Caco-2 (cell line): ENCODE data around the gene DRAP1. TPM values are rescaled to one million over a fixed set of nuclear protein-coding genes. Genes with fewer than 3 reads are reported as not detected.
A peak's percentile ranks its signal among the peaks of the same experiment; 100 is the strongest.

Source experiments
- BruUV-seq: library from RNA; stranded (reverse); fragments of 400-500 nt; replicated peaks from 2 replicates; lab custom pipeline; 2021; lab: Mats Ljungman, UMichigan
- CTCF ChIA-PET: fragments of 300-600 bp; sonication (Branson Sonifier 250); formaldehyde crosslinking; loops from one replicate; lab custom pipeline; 2022; ENCODE audit warnings: antibody characterized with exemption; lab: Charles Lee
- POLR2A ChIA-PET: fragments of 300-600 bp; sonication (Branson Sonifier 250); formaldehyde crosslinking; loops from one replicate; lab custom pipeline; 2022; ENCODE audit warnings: antibody characterized with exemption; lab: Charles Lee
- DNase-seq, 2 experiments: peaks; one replicate each; pipeline versions ENCODE4 v3.0.0 to v3.0.0-alpha.2; 2020 to 2022
- H3K27me3 ChIP-seq: replicated peaks from 2 replicates; pipeline ENCODE4 v1.6.0; 2011; ENCODE audit warnings: low read length; ENCODE audit not compliant: control insufficient read depth, insufficient read depth
- H3K36me3 ChIP-seq: 2 replicates; pipeline ENCODE4 v1.5.1; 2011; ENCODE audit warnings: low read length; ENCODE audit not compliant: control insufficient read depth, insufficient read depth
- H3K4me1 ChIP-seq: fragments of 250-450 bp; sonication (Bioruptor Pico); 2 replicates; pipeline ENCODE4 v1.5.1; 2020; ENCODE audit warnings: mild to moderate bottlenecking
- H3K4me3 ChIP-seq: 2 replicates; pipeline ENCODE4 v1.5.1; 2011; ENCODE audit warnings: low read depth, mild to moderate bottlenecking, control low read depth, low read length
- H3K9me3 ChIP-seq: fragments of 250-450 bp; sonication (Bioruptor Pico); 2 replicates; pipeline ENCODE4 v1.5.1; 2020; ENCODE audit warnings: mild to moderate bottlenecking, moderate library complexity
- H3K27ac Mint-ChIP-seq: one replicate; pipeline ENCODE4 v1.8.0; 2022; ENCODE audit warnings: mixed read lengths; ENCODE audit not compliant: unreplicated experiment
- H3K27me3 Mint-ChIP-seq: one replicate; pipeline ENCODE4 v1.8.0; 2022; ENCODE audit warnings: mixed read lengths; ENCODE audit not compliant: insufficient read depth, unreplicated experiment
- H3K36me3 Mint-ChIP-seq: one replicate; pipeline ENCODE4 v1.8.0; 2022; ENCODE audit warnings: mild to moderate bottlenecking, mixed read lengths; ENCODE audit not compliant: insufficient read depth, unreplicated experiment
- H3K4me1 Mint-ChIP-seq: one replicate; pipeline ENCODE4 v1.8.0; 2022; ENCODE audit warnings: low read depth, mixed read lengths; ENCODE audit not compliant: unreplicated experiment
- H3K4me3 Mint-ChIP-seq: one replicate; pipeline ENCODE4 v1.8.0; 2022; ENCODE audit warnings: mild to moderate bottlenecking, moderate library complexity, mixed read lengths; ENCODE audit not compliant: unreplicated experiment
- H3K9me3 Mint-ChIP-seq: one replicate; pipeline ENCODE4 v1.8.0; 2022; ENCODE audit warnings: mixed read lengths; ENCODE audit not compliant: unreplicated experiment
- intact Hi-C: fragments of 100-400 bp; cut with micrococcal nuclease; formaldehyde crosslinking; loops from one replicate; pipeline ENCODE4 v1.10.0; 2022; ENCODE audit not compliant: unreplicated experiment
- total RNA-seq: library from RNA; stranded (reverse); gene quantifications from 2 replicates; pipeline ENCODE4 v1.2.3, GENCODE V29; 2022
- TF ChIP-seq, protein P1 (sequence below), 2 experiments: fragments of 200-600 bp in 1 of 2; IDR thresholded peaks; 1 replicate in 1 of 2; 2 replicates in 1 of 2; pipeline versions ENCODE4 v1.5.1 to v1.8.0; 2011 to 2022; ENCODE audit warnings: antibody characterized with exemption in 1 of 2, control low read depth in 1 of 2, inconsistent platforms in 1 of 2, low read depth in 1 of 2, low read length in 1 of 2, mild to moderate bottlenecking in 1 of 2, moderate library complexity in 1 of 2; ENCODE audit not compliant: insufficient read depth in 1 of 2, severe bottlenecking in 1 of 2, unreplicated experiment in 1 of 2

DRAP1 gene
- total RNA-seq, 1 experiment from 2014 or later, result 91.0 TPM

DNA sequence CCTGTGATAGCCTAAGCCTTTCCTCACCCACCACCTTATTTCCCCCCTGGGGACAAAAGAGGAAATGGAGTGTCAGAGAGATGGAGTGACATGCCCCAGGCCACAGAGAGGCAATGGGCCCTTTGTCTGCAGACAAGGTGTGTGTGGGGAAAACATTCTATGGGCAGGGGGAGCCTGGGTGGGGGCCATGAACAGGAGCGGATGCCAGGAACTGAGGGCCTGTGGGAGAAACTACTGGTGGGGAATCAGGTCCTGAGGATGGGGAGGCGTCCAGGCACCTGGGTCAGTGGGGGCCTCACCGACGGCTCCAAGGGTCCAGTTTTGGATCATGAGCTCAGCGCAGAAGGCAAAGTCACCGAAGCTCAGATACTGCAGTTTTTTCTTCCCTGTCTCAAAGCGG, 34.0 kb upstream of the DRAP1 start:
- no peak overlapping the region for H3K4me3 ChIP-seq
- H3K4me1 ChIP-seq, result peaks cover 25% of the 10 kb centered on the region
- no peaks in the 10 kb centered on the region for H3K27me3 ChIP-seq
- CTCF ChIA-PET, result interaction anchor here (0.6 to 7.8 kb wide), 34 partner anchors 11 to 428 kb away, joined by 3 to 241 read pairs (median 4); partner anchors contain the start of genes BANF1, CFL1, EIF1AD and FOSL1
- POLR2A ChIA-PET, result no interaction called here
- no peak for DNase-seq
- intact Hi-C loops, result no loop called here
- peaks cover 46% of the 10 kb centered on the region for H3K36me3 Mint-ChIP-seq
- H3K27me3 Mint-ChIP-seq, result no peaks in the 10 kb centered on the region
- H3K4me1 Mint-ChIP-seq, result peaks cover 23% of the 10 kb centered on the region
- peaks cover 4% of the 10 kb centered on the region for H3K36me3 ChIP-seq
- H3K4me3 Mint-ChIP-seq, result no peak overlapping the region
- TF ChIP-seq, protein P1, sequence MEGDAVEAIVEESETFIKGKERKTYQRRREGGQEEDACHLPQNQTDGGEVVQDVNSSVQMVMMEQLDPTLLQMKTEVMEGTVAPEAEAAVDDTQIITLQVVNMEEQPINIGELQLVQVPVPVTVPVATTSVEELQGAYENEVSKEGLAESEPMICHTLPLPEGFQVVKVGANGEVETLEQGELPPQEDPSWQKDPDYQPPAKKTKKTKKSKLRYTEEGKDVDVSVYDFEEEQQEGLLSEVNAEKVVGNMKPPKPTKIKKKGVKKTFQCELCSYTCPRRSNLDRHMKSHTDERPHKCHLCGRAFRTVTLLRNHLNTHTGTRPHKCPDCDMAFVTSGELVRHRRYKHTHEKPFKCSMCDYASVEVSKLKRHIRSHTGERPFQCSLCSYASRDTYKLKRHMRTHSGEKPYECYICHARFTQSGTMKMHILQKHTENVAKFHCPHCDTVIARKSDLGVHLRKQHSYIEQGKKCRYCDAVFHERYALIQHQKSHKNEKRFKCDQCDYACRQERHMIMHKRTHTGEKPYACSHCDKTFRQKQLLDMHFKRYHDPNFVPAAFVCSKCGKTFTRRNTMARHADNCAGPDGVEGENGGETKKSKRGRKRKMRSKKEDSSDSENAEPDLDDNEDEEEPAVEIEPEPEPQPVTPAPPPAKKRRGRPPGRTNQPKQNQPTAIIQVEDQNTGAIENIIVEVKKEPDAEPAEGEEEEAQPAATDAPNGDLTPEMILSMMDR (IDR thresholded peaks at IDR 0.05; ENCODE audit: insufficient read depth in 1 of 2, low read depth in 1 of 2, low read length in 1 of 2, severe bottlenecking in 1 of 2, unreplicated experiment in 1 of 2), result no peak
- no peaks in the 10 kb centered on the region for H3K9me3 ChIP-seq
- no peaks in the 10 kb centered on the region for H3K9me3 Mint-ChIP-seq
- no TSS peak for BruUV-seq
- no peak overlapping the region for H3K27ac Mint-ChIP-seq

DNA sequence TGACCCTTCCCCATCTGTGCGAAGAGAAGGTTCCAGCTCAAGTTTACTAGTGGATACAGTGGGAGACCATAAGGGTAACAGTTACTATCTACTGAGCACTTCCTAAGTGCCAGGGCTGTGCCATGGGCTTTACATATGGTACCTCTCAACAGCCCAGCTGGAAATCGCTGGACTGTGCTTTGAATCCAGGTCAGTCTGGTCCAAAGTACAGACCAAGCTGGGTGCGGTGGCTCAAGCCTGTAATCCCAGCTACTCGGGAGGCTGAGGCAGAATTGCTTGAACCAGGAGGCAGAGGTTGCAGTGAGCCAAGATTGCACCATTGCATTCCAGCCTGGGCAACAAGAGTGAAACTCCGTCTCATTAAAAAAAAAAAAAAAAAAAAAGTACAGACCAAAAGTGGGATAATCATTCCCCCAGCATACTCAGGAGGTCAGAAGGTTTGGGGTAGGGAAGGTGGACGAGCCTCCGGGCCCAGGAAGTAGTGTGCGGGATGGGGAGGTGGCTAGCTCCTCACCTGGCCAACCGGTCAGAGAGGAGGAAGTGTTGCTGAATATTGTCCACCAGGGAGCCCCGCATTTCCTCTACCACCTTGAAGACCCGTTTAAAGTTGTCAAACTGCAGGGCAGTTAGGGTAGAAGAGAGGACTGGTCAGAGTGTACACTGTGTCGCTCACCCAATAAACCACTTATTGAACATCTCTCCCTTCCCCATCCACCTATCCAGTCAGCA, 33.3 kb upstream of the DRAP1 start:
- Histone ChIP-seq H3K4me1 (peaks cover 25% of the 10 kb centered on the region), H3K27me3 (no peaks in the 10 kb centered on the region), H3K36me3 (peaks cover 4% of the 10 kb centered on the region), H3K9me3 (no peaks in the 10 kb centered on the region), H3K4me3 (no peak overlapping the region)
- H3K9me3 Mint-ChIP-seq, result no peaks in the 10 kb centered on the region
- H3K36me3 Mint-ChIP-seq, result peaks cover 52% of the 10 kb centered on the region
- BruUV-seq, result no TSS peak
- ChIA-PET CTCF (interaction anchor here (0.9 to 7.8 kb wide), 7 partner anchors 14 to 174 kb away, joined by 3 to 241 read pairs (median 11); partner anchors contain the start of genes CFL1, FOSL1, KAT5 and MUS81), POLR2A (interaction anchor here (0.7 to 3.1 kb wide), 2 partner anchors 27 to 36 kb away, joined by 3 to 43 read pairs; partner anchors contain the start of genes CFL1 and MUS81)
- DNase-seq, result no peak
- peak overlapping the region; percentile 82 for H3K4me3 Mint-ChIP-seq
- TF ChIP-seq, protein P1 (IDR thresholded peaks at IDR 0.05; ENCODE audit: insufficient read depth in 1 of 2, low read depth in 1 of 2, low read length in 1 of 2, severe bottlenecking in 1 of 2, unreplicated experiment in 1 of 2), result no peak
- H3K27ac Mint-ChIP-seq, result no peak overlapping the region
- intact Hi-C loops, result no loop called here
- peaks cover 23% of the 10 kb centered on the region for H3K4me1 Mint-ChIP-seq
- no peaks in the 10 kb centered on the region for H3K27me3 Mint-ChIP-seq

DNA sequence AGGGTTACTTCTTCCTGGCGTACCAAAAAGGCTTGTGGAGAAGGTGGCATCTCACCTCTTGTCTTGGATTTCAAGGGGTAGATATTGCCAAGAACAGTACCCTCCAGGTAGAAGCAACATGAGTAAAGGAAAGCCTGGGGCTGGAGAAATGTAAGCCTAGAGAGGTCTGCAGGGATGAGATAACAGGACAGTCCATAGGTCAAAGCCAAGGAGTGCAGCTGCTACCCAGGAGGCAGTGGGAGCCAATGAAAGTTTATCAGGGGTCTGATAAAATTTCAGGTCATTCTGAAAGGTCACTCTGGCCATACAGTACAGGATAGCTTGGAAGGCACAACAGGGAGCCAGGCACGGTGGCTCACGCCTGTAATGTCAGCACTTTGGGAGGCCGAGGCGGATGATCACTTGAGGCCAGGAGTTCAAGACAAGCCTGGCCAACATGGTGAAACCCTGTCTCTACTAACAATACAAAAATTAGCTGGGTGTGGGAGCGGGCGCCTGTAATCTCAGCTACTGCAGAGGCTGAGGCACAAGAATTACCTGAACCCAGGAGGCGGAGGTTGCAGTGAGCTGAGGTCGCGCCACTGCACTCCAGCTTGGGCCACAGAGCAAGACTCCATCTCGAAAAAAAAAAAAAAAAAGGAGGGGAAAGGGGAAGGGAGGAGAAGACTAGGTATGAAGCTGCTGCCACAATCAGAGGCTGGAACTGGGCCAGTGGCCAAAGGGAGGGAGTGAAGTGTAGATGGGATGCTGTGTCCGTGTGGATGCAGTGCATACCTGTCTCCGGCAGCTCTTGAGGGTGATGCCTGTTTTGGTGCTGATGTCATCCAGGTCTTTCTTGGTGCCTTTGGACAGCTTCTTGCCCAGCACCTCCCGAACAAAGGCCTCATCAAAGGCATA, 32.2 kb upstream of the DRAP1 start:
- no peaks in the 10 kb centered on the region for H3K27me3 Mint-ChIP-seq
- no TSS peak for BruUV-seq
- TF ChIP-seq, protein P1 (IDR thresholded peaks at IDR 0.05; ENCODE audit: insufficient read depth in 1 of 2, low read depth in 1 of 2, low read length in 1 of 2, severe bottlenecking in 1 of 2, unreplicated experiment in 1 of 2), result no peak
- POLR2A ChIA-PET, result interaction anchor here (1.6 to 3.1 kb wide), 2 partner anchors 28 to 34 kb away, joined by 7 to 43 read pairs; partner anchors contain the start of genes CFL1 and MUS81
- intact Hi-C loops, result no loop called here
- CTCF ChIA-PET, result interaction anchor here (0.7 to 7.8 kb wide), 9 partner anchors 15 to 402 kb away, joined by 3 to 241 read pairs (median 8); partner anchors contain the start of genes AP5B1, CFL1, FOSL1 and KAT5
- H3K9me3 Mint-ChIP-seq, result no peaks in the 10 kb centered on the region
- Histone ChIP-seq H3K27me3 (no peaks in the 10 kb centered on the region), H3K36me3 (peaks cover 4% of the 10 kb centered on the region), H3K4me3 (peak overlapping the region; percentile 68), H3K4me1 (peaks cover 31% of the 10 kb centered on the region), H3K9me3 (no peaks in the 10 kb centered on the region)
- H3K27ac Mint-ChIP-seq, result peak overlapping the region; percentile 69
- peaks cover 24% of the 10 kb centered on the region for H3K4me1 Mint-ChIP-seq
- H3K4me3 Mint-ChIP-seq, result peak overlapping the region; percentile 82
- peaks cover 52% of the 10 kb centered on the region for H3K36me3 Mint-ChIP-seq
- no peak for DNase-seq
